Heart left ventricle (tissue), 13 donors: ENCODE measurements around the gene CDK5RAP3.

ENCODE experiments used
- CTCF ChIP-seq, 12 donors: fragments of 200-600 bp; sonication (generic) in 4 of 12; IDR thresholded peaks; one replicate each; pipeline versions ENCODE4 v1.5.0 to v1.8.0; 2018 to 2022; ENCODE audit warnings: antibody characterized with exemption in 12 of 12, mild to moderate bottlenecking in 5 of 12
- POLR2A ChIP-seq, 2 donors: fragments of 450-650 bp; IDR thresholded peaks; one replicate each; pipeline ENCODE4 v1.6.1; 2017; ENCODE audit warnings: antibody characterized with exemption in 2 of 2, mild to moderate bottlenecking in 2 of 2, moderate library complexity in 2 of 2
- donor health status: ischemic (EF 13 %, LVEDD 7.1; RV severe dilation, severe dysfunction).
- donor health status: DM: no; HTN: yes; CAD: no.
- donor health status: DM: no; HTN: no; CAD: no.
- donor health status: ischemic (EF 25% LVEDD 6.9; RV normal size, moderate dysfunction).
- donor health status: ischemic (EF 25% LVEDD 5.7; RV mildly dilated, moderate dysfunction).
- donor health status: ischemic (EF 35%, LVEDD 5.7; RV mildly dilated, moderate dysfunction).
- donor health status: nonischemic (EF 11% LVEDD 7.7; RV severe dilation, severe dysfunction).
- donor health status: DM: yes; HTN: yes; CAD: no.
- donor health status: PGD.
- donor health status: ischemic (EF 29% LVEDD 5.4; RV normal size, mild dysfunction).
- donor health status: nonischemic (EF 23%, LVEDD 6.1; RV moderate dilation, normal function).

- TF ChIP-seq CTCF (IDR thresholded peaks at IDR 0.05) (no peak), POLR2A (IDR thresholded peaks at IDR 0.05) (no peak)
These were observed 18.2 kb downstream of the CDK5RAP3 start for GRCh38 chr17:47989159-47989558.
